GM12872 (cell line): ENCODE data around the gene TRIM64.
"Not testable (repeated sequence)": the region's sequence is repeated elsewhere in the genome, so short reads cannot be mapped to it uniquely, and the experiment has no call there.

ENCODE experiments used
- TF ChIP-seq, protein P1 (sequence below): IDR thresholded peaks from 3 replicates; pipeline ENCODE4 v1.5.1; 2011; ENCODE audit warnings: low read depth, mild to moderate bottlenecking, low read length, moderate library complexity; ENCODE audit not compliant: insufficient read depth

Gene TRIM64, protein sequence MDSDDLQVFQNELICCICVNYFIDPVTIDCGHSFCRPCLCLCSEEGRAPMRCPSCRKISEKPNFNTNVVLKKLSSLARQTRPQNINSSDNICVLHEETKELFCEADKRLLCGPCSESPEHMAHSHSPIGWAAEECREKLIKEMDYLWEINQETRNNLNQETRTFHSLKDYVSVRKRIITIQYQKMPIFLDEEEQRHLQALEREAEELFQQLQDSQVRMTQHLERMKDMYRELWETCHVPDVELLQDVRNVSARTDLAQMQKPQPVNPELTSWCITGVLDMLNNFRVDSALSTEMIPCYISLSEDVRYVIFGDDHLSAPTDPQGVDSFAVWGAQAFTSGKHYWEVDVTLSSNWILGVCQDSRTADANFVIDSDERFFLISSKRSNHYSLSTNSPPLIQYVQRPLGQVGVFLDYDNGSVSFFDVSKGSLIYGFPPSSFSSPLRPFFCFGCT

DNA sequence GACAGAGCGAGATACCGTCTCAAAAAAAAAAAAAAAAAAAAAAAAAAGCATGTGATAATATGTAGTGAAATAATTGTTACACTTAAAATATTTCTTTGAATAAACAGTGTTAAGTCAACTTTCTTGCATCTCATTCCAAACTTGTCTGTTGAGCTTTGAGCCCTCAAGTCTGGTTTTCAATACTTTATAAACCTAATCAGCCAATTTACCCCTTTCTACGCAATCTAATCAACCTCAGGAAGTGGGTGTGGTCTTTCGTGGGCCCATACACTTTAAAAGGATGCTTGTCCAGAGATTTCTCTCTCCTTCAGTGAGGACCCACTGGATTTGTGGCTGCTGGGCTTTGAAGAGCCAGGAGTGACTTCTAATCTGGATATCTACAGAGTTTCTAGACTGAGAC lies at the start of gene TRIM64:
Gene TRIM64, plus strand, starts transcription at position 301 of the 400 bp plus-strand sequence. CDS start 2,467 bp downstream, outside the sequence.
- TF ChIP-seq, protein P1, sequence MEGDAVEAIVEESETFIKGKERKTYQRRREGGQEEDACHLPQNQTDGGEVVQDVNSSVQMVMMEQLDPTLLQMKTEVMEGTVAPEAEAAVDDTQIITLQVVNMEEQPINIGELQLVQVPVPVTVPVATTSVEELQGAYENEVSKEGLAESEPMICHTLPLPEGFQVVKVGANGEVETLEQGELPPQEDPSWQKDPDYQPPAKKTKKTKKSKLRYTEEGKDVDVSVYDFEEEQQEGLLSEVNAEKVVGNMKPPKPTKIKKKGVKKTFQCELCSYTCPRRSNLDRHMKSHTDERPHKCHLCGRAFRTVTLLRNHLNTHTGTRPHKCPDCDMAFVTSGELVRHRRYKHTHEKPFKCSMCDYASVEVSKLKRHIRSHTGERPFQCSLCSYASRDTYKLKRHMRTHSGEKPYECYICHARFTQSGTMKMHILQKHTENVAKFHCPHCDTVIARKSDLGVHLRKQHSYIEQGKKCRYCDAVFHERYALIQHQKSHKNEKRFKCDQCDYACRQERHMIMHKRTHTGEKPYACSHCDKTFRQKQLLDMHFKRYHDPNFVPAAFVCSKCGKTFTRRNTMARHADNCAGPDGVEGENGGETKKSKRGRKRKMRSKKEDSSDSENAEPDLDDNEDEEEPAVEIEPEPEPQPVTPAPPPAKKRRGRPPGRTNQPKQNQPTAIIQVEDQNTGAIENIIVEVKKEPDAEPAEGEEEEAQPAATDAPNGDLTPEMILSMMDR: not testable (repeated sequence)

DNA sequence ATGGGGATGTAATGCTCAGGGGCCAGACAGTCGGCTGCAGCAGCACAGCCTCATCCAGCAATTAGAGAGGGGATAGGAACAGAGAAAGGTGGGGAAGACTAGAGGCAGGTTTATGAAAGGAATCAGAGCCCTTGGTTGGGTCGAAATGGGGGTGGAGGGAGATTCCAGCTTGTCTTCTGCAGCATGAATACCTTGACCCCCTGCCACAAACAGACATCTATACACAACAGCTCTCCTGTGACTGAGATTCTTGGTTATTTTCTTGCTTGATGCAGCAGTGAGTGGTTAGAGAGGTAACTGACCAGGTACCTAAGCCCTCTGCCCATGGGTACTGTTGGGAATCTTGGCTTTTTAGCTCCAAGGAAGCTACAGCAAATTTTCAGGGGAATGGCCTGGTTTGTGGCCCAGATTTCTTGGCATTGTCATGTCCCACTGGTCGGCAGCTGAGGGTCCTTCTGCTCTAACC lies 43.6 kb upstream of the TRIM64 start, which contains the start of gene TRIM49D1:
Gene TRIM49D1, minus strand, starts transcription at position 51 of the 466 bp plus-strand sequence. CDS start 4,535 bp downstream, outside the sequence.
- TF ChIP-seq, protein P1: no peak

DNA sequence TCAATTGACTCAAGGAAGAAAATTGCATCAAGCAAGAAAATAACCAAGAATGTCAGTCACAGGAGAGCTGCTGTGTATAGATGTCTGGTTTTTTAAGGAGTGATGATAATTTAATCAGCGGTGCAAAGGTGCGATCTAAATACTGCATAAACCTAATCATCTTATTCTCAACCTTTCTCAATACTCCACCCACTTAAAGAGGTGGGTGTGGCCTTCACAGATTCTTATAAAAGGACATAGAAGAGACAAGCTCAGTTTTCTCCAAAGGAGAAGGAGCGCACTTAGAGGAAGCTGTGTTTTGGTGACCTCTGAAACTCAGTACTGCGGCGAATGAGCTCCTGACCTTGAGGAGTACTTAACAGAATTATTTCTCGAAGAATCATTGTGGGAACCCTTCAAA lies 42.1 kb upstream of the TRIM64 start, which contains the start of gene TRIM49D2:
Gene TRIM49D2, plus strand, starts transcription at position 301 of the 400 bp plus-strand sequence. CDS start 2,698 bp downstream, outside the sequence.
- TF ChIP-seq, protein P1: not testable (repeated sequence)
